Cardiac muscle cell (in vitro differentiated cells and primary cell): ENCODE results near the gene MGAT5B. TPM values are rescaled to one million over a fixed set of nuclear protein-coding genes. Genes with fewer than 3 reads are reported as not detected.

Experiments used
- DNase-seq, 2 donors: peaks; one replicate each; pipeline versions ENCODE4 v3.0.0 to v3.0.0-alpha.2; 2010 to 2017; ENCODE audit warnings: low read depth in 1 of 2, low spot score in 1 of 2
- H3K27ac ChIP-seq: fragments of 200-600 bp; sonication (generic); 2 replicates; pipeline ENCODE4 v1.5.1; 2016
- H3K27me3 ChIP-seq: fragments of 200-600 bp; sonication (generic); 2 replicates; pipeline ENCODE4 v1.6.0; 2016; ENCODE audit warnings: control low read depth
- H3K36me3 ChIP-seq: fragments of 200-600 bp; sonication (generic); 2 replicates; pipeline ENCODE4 v1.5.1; 2016; ENCODE audit warnings: control low read depth
- H3K4me1 ChIP-seq: fragments of 200-600 bp; sonication (generic); 2 replicates; pipeline ENCODE4 v1.8.1; 2017; ENCODE audit warnings: low read depth, mild to moderate bottlenecking, mixed run types
- H3K4me3 ChIP-seq: fragments of 200-600 bp; sonication (generic); 2 replicates; pipeline ENCODE4 v1.5.1; 2016; ENCODE audit warnings: mild to moderate bottlenecking
- H3K9me3 ChIP-seq: fragments of 200-600 bp; sonication (generic); 2 replicates; pipeline ENCODE4 v1.5.1; 2017; ENCODE audit warnings: low read depth, mild to moderate bottlenecking, control low read depth
- polyA plus RNA-seq: library from polyadenylated mRNA; unstranded; fragments of >200 nt; fragmentation: Nextera tagmentation; extraction: Ambion mirVana; gene quantifications from 2 replicates; pipeline ENCODE4 v1.2.1, GENCODE V29; 2016
- total RNA-seq: library from RNA; depleted of rRNA; stranded (reverse); fragments of >200 nt; gene quantifications from 2 replicates; pipeline ENCODE4 v1.2.3, GENCODE V29; 2016
- TF ChIP-seq, protein P1 (sequence below): IDR thresholded peaks from 2 replicates; pipeline ENCODE4 v1.5.1; 2012; ENCODE audit warnings: low read depth, mild to moderate bottlenecking, low read length

MGAT5B gene
- total and polyA plus RNA-seq, 2 experiments from 2014 or later, result 0.48 to 0.86 TPM

DNA sequence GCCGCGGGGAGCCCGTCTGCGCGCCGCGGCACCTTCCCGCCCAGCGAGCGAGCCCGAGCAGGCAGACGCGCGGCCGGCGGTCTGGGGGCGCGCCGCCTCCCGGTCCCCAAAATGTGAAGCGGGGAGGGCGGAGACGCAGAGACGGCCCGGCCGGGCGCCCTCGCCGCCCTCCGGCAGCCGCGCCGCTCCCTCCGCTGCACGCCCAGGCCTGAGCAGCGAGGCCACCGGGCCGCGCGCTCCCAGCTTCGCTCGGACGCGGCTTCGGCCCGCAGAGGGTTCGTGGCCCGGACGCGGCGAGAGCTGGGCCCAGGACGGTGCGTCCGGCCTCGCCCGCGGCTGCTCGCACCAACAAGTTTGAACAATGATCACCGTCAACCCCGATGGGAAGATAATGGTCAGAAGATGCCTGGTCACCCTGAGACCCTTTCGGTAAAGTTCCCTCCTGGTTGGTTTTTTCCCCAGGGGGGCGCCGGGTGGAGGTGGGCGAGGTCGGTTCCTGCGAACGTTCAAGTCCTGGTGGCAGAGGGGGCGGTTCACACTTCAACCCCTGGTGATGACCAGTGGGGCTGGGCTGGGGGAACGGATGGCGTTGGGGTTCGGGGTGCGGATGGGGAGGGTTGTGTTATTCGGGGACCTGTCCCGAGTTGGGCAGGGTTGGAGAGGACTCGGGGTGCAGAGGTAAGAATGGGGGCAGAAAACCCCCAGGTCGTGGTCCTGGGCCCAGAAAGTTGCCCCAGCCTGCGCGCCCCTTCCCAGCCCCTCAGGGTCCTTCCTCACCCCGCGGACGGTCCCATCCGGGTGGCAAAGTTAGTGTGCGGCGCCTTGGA is 678 bp downstream of the MGAT5B start:
- H3K4me3 ChIP-seq, result peak overlapping the region; percentile 24
- no peaks in the 10 kb centered on the region for H3K4me1 ChIP-seq
- no peaks in the 10 kb centered on the region for H3K36me3 ChIP-seq
- H3K27ac ChIP-seq, result no peak overlapping the region
- H3K27me3 ChIP-seq, result peaks cover 54% of the 10 kb centered on the region
- H3K9me3 ChIP-seq, result no peaks in the 10 kb centered on the region
- peak in 1 of 2 donors; percentile 8 for DNase-seq
- TF ChIP-seq, protein P1, sequence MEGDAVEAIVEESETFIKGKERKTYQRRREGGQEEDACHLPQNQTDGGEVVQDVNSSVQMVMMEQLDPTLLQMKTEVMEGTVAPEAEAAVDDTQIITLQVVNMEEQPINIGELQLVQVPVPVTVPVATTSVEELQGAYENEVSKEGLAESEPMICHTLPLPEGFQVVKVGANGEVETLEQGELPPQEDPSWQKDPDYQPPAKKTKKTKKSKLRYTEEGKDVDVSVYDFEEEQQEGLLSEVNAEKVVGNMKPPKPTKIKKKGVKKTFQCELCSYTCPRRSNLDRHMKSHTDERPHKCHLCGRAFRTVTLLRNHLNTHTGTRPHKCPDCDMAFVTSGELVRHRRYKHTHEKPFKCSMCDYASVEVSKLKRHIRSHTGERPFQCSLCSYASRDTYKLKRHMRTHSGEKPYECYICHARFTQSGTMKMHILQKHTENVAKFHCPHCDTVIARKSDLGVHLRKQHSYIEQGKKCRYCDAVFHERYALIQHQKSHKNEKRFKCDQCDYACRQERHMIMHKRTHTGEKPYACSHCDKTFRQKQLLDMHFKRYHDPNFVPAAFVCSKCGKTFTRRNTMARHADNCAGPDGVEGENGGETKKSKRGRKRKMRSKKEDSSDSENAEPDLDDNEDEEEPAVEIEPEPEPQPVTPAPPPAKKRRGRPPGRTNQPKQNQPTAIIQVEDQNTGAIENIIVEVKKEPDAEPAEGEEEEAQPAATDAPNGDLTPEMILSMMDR, result no peak

DNA sequence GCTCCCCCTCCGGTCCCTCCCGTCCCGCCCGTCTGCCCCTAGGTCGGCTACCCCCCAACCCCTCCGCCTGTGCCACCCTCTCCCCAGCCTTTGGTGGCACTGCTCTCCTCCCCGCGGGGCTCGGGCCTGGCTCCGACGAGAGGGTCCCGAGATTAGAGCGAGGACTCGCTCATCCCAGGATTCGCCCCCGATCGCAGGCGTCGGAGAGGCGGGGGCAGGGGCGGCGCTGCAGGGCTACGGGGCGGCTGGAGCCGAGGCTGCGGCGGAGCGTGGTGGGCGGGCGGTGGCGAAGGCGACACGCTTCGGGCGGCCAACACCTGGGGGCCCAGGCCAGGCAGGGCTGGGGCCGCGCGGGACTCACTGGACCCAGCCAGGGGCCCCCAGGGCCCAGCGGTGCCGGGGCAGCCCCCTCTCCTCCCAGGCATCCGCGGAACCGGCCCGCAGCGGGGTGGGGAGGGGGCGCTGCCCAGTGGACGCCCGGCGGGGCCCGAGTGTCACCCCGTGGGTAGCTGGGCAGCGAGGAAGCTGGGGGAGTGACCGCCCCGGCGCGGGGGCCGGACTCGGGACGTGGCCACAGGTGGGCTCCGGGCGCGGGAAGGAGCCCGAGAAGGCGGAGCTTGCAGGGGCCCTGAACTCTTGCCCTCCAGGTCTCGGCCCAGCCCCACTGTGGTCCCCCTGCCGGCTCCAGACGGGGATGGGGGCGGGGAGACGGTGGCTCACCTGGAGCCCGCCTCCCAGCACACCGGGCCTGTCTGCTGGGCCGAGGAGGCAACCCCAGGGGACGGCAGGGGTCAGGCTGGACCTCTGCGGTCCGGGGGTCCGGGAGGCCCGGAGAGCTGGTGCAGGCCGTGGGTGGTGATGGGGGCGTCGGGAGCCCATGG is 1.5 kb downstream of the MGAT5B start:
- TF ChIP-seq, protein P1, result no peak
- Histone ChIP-seq H3K4me1 (no peaks in the 10 kb centered on the region), H3K27me3 (peaks cover 54% of the 10 kb centered on the region), H3K36me3 (no peaks in the 10 kb centered on the region), H3K27ac (no peak overlapping the region), H3K9me3 (no peaks in the 10 kb centered on the region), H3K4me3 (no peak overlapping the region)
- DNase-seq, result no peak

DNA sequence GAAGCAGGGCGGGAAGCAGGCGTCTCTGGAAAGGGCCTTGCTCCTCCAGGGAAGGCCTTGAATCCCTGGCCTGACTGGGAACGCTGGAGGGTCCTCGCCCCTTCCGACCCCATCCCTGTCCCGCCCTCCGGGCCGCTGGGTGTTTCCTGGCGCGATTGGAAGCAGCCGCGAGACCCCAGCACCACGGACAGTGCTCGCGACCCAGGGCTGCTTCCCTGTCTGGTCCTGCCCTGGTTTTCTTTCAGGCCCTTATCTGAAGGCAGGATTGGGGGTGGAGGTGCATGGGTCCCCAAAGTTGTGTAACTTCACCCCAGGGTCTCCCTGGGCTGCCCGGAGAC is 2.1 kb downstream of the MGAT5B start:
- TF ChIP-seq, protein P1, result no peak
- Histone ChIP-seq H3K36me3 (no peaks in the 10 kb centered on the region), H3K4me3 (no peak overlapping the region), H3K4me1 (no peaks in the 10 kb centered on the region), H3K9me3 (no peaks in the 10 kb centered on the region), H3K27ac (no peak overlapping the region), H3K27me3 (peaks cover 48% of the 10 kb centered on the region)
- DNase-seq, result peak; percentile 17 to 56

DNA sequence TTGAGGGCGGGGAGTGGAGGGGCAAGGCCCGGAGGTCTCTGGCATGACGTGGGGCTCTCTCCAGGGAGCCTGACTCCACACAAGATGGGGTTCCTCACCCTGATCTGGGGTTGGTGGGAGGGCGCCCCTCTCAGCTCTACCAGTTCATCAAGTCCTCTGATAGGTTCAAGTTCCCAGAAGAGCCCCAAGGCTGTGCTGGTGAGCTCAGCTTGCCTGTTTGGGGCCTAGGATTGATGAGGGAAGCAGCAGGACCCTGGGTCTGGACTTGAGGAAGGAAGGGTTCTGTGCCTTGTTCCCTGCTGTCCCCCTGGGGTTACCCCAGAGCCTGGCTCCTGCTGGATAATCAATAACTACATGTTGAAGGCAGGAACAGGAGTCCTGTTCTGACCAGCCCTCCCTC is 3.5 kb downstream of the MGAT5B start:
- H3K4me3 ChIP-seq, result no peak overlapping the region
- TF ChIP-seq, protein P1, result no peak
- peaks cover 47% of the 10 kb centered on the region for H3K27me3 ChIP-seq
- H3K36me3 ChIP-seq, result no peaks in the 10 kb centered on the region
- H3K27ac ChIP-seq, result no peak overlapping the region
- DNase-seq, result no peak
- no peaks in the 10 kb centered on the region for H3K9me3 ChIP-seq
- no peaks in the 10 kb centered on the region for H3K4me1 ChIP-seq

DNA sequence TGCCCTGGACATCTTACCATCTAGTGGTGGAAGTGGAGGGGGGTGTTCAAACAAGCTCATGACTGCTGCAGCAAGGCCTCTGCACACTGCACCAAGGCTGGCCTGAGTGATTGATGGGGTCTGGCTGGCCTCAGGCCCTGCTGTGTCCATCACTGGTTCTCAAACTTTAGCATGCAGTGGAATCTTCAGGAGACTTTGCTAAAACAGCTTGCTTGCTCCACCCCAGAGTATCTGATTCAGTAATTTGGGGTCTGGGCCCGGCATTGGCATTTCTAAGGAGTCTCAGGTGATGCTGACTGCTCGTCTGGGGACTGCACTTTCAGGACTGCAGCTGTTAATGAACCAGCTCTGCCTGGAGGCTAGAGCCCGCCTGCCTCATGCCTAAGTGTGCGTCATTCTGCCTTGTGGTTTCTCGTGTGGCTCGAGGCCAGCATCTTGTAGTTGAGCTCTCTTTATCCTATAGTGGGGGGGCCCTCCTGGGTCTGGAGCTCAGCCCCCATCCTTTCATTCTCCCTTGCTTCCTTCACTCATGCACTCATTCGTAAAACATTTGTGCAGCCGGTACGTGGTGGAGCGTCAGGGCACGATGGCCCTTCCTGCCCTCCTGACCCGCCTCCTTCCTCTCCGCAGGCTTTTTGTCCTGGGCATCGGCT is 4.1 kb downstream of the MGAT5B start:
- TF ChIP-seq, protein P1, result no peak
- Histone ChIP-seq H3K27me3 (peaks cover 43% of the 10 kb centered on the region), H3K9me3 (no peaks in the 10 kb centered on the region), H3K4me1 (no peaks in the 10 kb centered on the region), H3K36me3 (no peaks in the 10 kb centered on the region), H3K27ac (no peak overlapping the region), H3K4me3 (no peak overlapping the region)
- DNase-seq, result peak in 1 of 2 donors; percentile 93
